Esophagus squamous epithelium (tissue), 4 donors: Measurements from ENCODE around the gene MYH10.

Experiments used
- CTCF ChIP-seq, 6 experiments: fragments of 450-650 bp in 4 of 6; fragments of 200-600 bp in 2 of 6; sonication (generic) in 2 of 6; IDR thresholded peaks; one replicate each; pipeline ENCODE4 v1.5.1; 2016 to 2019; ENCODE audit warnings: antibody characterized with exemption in 6 of 6, mild to moderate bottlenecking in 4 of 6, moderate library complexity in 4 of 6
- POLR2A ChIP-seq, 4 donors: fragments of 450-650 bp; IDR thresholded peaks; one replicate each; pipeline ENCODE4 v1.6.1; 2017; ENCODE audit warnings: antibody characterized with exemption in 4 of 4, mild to moderate bottlenecking in 4 of 4, moderate library complexity in 3 of 4

GRCh38 chr17:8672326-8672725 is 41.8 kb upstream of the MYH10 start:
- TF ChIP-seq CTCF (IDR thresholded peaks at IDR 0.05): no peak
- no peak for TF ChIP-seq POLR2A (IDR thresholded peaks at IDR 0.05)
